HG02870 (cell line): ENCODE measurements around the gene PTPRN2.
"Not testable (repeated sequence)": the region's sequence is repeated elsewhere in the genome, so short reads cannot be mapped to it uniquely, and the experiment has no call there.

Experiments used
- ATAC-seq: cut with Tn5 transposase; IDR thresholded peaks from one replicate; pipeline ENCODE4 v1.9.1; 2021; ENCODE audit warnings: mild to moderate bottlenecking, moderate library complexity; ENCODE audit not compliant: unreplicated experiment

PTPRN2 gene

DNA sequence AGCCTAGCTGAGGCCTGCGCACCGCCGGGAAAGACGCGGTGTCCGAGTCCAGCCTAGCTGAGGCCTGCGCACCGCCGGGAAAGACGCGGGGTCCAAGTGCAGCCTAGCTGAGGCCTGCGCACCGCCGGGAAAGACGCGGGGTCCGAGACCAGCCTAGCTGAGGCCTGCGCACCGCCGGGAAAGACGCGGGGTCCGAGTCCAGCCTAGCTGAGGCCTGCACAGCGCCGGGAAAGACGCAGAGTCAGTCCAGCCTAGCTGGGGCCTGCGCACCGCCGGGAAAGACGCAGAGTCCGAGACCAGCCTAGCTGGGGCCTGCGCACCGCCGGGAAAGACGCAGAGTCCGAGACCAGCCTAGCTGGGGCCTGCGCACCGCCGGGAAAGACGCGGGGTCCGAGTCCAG lies 161.9 kb downstream of the PTPRN2 start:
- ATAC-seq = not testable (repeated sequence)

DNA sequence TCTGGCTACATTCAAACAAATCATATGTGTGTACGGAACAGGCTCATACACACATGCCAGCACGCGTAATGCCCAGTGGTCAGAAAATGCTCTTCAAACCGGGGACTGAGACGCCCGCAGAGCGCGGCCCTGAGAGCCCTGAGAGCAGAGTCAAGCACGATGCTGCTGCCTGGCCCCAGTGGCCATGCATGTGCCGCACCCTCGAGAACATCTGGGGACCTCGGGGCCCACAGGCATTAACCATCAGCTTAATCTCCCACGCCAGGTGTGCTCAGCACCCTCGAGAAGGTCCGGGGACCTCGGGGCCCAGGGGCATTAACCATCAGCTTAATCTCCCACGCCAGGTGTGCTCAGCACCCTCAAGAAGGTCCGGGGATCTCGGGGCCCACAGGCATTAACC lies 163.1 kb downstream of the PTPRN2 start:
- ATAC-seq = no peak

DNA sequence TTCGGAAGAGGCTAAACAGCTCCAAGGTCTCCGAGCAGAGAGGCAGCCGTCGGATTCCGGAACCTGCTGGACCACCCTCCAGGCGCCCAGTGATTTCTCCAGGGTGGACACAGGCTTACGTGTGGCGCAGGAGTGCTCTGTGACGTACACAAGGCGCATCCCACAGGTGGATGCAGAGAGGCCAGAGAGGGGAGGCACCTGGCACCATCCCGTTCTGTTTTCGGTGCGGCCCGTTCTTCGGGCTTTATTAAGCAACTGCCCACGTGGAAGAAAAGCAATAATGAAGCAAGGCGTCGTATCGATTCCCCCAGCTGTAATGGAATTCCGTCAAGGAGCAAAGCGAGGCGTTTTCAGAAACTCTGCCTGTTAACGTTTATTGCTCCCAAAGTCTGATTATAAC lies 163.6 kb downstream of the PTPRN2 start:
- no peak for ATAC-seq

DNA sequence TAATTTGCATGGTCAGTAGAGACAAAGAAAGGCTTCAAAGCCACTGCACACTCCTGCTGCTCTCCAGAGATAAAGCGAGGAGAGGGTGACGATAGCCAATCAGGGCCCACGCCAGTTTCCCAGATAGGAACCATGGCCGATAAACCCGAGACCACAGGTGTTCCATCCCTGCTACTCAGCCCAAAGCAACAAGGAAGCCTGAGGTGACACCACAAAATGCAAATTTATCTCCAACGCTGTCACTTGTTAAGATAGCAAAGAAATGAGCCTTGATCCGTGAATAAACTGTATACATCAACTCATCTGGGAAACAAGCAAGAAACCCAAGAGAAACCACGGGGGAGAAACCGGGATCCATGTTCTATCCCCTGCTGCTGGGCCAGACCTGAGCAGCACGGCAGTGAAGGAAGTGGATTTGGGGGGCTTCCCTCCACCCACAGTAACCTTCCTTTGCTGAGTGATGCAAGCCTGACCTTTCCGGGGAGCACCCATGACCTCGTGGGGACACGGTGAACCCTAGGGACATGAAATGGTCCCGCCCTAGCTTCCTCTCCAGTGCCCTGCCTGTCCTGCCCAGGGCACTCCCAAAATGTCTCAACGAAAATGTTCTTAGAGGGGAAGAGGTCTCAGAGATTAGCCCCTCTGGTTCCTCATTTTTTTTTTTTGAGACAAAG lies 164.6 kb downstream of the PTPRN2 start:
- no peak for ATAC-seq

DNA sequence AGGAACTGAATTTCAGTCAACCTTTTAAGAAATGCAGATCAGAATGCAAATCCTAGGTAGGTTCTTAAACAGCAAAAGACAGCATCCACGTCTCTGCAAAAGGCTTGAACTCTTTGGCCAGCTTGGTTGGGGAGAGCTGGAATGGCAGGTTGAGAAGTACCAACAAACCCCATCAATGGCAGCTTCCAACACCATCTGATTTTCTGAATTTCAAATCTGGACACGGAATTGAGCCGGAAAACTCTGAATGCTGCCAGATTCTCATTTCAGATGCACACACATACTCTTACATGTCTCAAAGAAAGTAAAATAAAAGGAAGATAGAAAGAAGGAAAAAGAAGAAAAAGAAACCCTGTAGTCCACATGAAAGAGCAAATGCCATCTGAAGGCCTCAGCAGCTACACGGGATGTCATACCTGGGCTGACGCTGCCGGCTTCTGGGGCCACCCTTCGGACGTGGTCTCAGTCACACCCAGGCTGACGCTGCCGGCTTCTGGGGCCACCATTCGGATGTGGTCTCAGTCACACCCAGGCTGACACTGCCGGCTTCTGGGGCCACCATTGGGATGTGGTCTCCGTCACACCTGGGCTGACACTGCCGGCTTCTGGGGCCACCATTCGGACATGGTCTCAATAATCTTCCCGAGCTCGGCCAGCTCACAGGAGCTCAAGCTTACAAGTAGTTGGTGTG lies 165.3 kb downstream of the PTPRN2 start:
- no peak for ATAC-seq

DNA sequence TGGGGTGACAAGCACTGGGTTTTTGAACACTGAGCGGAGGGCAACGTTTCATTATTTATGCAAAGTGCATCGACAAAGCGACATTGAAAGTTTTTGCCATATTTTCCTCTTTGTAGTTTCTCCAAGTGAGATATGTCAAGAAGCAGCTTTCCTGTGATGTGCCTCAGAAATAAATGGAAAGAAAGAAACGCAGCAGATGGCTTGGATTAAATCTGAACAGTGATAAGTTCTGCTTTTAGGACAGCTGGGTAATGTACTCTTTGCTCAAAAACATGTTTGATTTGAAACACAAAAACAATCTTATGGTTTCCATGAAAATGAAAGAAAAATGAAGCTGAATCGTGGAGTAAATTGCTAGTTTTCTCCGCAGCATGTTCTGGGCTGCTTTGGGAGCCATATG lies 166.3 kb downstream of the PTPRN2 start:
- ATAC-seq = no peak

DNA sequence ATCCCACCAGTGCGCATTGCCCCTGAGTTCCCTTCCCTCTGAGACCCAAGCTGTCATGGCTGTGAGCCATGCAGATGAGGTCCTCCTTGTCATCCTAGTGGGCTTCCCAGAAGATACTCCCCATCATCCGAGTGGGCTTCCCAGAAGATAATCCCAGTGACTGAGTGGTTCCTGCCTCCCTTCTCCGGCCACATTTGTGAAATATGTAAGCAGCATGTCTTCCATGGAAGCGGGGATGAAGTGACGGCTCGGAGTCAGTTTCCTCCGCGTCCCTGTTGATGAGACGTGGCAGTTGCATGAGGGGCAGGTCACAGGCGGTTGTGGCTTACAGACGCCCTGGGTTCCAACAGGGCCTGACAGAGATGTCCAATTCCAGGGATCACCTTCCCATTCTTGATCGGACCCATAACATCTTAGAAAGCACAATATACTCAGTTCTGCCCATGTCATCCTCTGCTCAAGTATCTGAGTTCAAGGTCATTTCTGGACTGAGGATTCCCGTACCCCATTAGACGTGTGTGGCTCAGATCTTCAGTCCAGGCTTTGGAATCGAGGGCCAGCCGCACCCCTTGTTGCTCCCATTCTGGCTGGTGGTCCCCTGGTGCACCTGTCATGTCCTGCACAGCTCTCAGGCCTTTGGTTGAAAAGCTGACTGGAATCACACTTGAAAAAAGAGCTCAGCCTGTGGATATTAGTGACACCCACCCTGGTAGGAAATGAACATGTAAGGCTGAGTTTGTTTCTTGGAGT lies 166.9 kb downstream of the PTPRN2 start:
- ATAC-seq = no peak

DNA sequence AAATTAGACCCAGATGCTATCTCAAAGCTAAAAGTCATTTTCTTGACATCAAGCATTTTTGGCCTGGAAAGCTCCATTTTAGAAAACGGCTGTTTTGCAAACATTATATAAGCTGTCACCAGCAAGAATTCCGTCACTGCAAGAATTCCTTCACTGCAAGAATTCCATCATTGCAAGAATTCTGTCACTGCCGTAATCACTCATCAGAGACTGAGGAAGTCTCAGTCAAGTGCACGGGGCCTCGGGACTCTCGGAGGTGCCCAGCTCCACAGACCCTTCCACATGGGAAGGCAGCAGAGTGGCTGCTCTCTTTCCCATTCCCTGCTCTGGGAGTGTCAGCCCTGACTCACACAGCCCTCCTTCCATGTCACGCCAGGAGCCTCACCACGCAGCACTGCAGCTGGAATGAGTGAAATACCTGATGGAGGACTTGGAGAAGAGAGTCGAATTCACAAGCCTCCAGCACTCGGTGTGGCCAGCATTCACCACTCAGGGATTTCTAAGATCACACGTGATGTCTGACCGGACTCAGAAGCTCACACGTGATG lies 168.3 kb downstream of the PTPRN2 start:
- no peak for ATAC-seq

DNA sequence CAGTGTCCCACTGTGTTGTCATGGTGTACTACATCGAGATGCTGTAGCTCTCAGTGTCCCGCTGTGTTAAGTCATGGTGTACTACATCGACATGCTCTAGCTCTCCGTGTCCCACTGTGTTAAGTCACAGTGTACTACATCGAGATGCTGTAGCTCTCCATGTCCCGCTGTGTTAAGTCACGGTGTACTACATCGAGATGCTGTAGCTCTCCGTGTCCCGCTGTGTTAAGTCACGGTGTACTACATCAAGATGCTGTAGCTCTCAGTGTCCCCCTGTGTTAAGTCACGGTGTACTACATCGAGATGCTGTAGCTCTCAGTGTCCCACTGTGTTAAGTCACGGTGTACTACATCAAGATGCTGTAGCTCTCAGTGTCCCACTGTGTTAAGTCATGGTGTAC lies 169.2 kb downstream of the PTPRN2 start:
- not testable (repeated sequence) for ATAC-seq

DNA sequence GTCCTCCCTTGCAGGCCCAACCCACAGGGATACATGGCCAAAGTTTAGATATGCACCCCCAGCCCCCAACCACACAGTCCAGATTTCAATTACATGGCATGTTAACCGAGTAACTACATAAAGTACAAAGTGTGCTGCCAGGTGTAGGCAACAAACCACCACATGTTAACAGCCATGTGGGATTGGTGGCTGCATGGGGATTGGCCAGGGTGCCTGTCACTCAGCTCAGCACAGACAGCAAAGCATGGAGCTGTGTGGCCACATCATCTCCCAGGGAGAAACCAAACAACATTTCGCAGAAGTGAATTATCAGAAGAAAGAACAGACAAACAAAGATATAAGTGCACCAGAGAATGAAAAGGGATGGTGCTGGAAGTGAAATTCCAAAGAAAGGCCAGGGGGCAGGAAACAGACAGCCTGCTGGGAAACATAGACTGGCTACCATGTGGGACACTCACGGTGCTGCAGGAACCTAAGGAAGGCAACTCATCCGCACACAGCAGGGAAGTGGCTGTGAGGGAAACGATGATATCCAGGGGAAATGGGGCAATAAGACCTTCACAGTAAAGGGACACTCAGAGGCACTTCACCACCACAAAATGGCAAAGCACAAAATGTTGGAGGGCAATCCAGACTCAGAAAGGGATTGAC lies 171.2 kb downstream of the PTPRN2 start:
- no peak for ATAC-seq

DNA sequence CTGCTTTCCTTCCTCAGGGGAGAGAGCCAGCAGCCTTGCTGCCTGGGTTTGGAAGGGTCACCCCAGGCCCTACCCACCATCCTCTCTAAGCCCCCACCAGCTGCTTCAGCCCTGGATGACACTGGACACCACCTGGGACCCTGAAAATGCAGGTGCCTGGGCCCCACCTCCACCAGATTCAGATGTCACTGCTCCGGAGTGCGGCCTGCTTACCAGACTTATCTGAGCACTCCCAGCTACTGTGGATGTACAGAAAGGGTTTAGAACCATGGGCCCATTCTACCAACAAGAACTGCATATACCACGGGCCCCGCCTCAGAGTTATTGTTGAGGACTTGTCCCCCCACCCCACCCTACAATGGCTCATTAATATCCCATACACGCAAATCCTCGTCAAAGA lies 172.3 kb downstream of the PTPRN2 start:
- ATAC-seq = no peak

DNA sequence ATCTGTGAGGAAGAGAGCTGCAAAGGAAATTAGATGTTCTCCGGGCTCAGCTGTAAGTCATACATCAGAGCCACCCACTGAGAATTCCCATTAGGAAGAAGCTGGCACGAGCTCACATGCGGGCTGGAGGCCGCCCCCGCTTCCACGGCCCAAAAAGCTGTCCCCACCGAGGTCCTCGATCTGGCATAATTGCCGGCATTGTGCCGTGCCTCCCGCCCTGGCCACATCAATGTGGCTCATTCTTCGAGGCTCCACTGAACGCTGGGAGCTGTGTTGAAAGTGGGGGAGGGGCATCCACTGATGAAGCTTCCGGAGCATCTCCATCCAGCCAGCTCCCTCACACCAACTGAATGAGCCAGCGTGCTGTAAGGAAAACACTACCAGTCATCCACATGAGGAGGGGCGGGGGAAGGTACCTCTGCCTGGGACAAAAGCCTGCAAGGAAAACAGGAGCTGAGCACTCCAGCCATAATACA lies 173.1 kb downstream of the PTPRN2 start:
- ATAC-seq = no peak

DNA sequence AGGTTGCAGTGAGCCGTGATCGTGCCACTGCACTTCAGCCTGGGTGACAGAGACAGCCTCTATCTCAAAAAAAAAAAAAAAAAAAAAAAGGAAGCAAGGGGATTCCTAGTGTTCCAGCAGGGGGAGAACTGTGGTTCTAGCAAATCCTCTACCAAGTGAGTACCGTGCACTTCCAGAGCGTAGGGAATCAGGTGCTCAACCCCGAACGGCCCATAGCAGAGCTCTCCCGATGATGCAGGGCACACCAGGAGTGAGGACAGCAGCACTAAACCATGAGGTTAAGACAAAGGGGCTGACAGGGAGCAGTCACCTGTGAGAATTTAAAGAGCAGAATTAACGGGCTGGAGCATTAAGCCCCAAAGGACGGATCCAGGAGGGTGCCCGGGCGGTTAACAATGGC lies 173.6 kb downstream of the PTPRN2 start:
- no peak for ATAC-seq

DNA sequence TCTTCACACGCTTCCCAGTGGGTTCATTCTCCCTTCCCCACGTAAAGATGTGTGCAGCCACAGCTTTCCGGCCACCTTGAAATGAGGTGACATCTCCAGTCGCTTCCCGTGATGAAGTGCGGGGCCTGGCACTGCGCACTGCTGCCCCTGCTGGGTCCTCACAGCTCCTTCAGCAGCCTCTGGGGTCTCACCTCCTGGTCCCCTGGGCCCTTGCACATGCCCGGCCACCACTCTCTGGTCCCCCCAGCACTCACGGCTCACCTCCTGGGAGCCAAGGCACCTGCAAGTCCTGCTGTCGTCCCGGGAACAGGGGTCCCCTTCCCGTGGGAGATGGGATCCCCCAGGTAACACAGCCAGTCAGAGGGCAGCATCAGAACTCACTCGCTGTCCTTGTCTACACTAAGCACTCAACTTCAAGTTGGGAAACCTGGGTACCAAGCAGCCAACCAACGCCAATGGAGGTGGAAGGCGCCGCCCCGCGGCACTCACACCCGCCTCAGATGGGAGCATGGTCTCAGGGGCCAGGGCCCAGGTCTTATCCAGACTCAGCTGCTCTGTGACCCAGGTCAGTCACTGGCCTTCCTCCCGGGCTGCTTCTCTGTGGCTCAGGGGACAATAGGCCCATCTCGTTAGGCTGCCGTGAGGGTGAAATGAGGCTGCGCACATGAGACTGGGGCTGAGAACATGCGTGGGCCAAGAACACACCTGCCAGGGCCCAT lies 176.2 kb downstream of the PTPRN2 start:
- ATAC-seq = no peak

DNA sequence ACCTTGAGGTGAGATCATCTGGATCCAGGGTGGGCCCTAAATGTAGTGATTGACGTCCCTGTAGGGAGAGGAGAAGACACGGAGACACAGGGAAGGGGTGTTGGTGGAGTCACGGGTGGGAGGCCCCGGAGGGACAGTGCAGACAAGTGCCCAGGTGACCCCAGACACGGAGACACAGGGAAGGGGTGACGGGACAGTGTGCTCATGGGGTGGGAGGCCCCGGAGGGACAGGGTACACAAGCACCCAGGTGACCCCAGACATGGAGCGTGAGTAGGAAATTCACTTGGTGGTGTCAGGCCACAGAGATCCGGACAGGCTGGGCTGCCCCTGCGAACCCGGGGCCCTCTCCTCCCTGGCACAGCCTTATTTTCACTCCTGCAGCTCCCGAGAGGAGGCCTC lies 176.9 kb downstream of the PTPRN2 start:
- ATAC-seq = no peak

DNA sequence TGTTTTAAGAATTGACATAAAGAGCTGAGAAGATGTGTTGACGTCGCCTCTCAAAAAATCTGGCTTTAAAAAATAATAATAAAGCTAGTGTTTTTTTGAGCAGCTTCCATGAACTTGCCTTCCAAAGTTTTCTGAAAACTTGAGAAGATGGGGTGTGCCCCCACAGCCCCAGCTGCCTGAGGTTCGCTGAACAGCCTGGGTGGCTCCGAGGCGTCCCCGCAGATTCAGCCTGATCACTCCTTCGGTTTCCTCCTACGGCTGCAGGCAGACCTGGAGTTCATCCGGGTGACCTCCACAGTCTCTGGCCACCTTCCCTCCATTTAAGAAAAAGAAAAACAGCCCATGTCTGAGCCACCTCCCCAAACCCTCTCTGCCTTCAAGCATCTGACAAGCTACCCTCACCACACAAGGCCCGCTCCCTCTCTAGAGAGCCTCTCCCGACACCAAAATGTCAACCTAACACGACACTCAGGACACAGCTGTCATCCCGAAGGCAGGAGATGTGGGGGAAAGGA lies 177.8 kb downstream of the PTPRN2 start:
- no peak for ATAC-seq

DNA sequence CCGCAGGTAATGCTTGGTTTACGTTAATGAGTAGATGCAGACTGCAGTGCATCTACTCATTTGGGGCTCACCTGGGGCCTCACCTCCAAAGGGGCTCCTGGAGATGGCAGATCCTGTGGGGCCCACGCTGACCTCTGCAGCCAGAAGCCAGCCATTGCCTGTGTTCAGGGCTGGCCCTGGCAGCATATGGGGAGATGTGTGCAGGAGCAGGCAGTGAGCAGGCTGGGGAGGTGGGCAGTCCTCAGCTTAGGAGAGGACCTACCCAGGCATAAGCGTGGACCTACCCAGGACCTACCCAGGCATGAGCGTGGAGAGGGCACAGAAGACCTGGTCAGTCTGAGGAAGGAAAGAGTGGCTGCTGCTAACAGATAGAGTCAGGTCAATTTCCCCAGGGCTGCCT lies 178.5 kb downstream of the PTPRN2 start:
- ATAC-seq = no peak

DNA sequence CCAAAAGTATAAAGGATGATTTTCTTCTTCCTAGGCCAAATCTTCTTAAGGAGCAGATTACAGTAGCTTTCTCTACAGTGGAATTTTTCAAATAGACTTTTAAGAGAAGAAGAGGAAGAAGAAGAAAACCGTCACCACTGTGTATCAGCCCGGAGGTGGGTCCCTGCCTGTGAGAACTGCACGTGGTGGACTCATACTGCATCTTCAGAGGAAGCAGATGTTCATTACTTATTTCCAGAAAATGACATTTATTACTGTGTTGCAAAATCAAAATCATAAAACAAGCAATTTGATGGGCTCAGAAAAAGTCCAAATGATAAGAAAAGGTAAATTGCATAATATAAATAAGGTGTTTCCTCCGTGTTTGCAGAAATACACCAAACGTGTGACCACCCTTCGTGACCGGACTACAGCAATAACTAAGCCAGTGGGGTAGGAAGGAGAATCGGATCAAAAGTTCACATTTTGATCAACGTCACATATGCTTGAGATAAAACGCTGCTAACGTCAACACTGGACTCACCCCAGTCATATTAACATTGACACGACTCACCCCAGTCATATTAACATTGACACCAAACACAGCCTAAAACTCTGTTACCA lies 179.2 kb downstream of the PTPRN2 start:
- no peak for ATAC-seq

DNA sequence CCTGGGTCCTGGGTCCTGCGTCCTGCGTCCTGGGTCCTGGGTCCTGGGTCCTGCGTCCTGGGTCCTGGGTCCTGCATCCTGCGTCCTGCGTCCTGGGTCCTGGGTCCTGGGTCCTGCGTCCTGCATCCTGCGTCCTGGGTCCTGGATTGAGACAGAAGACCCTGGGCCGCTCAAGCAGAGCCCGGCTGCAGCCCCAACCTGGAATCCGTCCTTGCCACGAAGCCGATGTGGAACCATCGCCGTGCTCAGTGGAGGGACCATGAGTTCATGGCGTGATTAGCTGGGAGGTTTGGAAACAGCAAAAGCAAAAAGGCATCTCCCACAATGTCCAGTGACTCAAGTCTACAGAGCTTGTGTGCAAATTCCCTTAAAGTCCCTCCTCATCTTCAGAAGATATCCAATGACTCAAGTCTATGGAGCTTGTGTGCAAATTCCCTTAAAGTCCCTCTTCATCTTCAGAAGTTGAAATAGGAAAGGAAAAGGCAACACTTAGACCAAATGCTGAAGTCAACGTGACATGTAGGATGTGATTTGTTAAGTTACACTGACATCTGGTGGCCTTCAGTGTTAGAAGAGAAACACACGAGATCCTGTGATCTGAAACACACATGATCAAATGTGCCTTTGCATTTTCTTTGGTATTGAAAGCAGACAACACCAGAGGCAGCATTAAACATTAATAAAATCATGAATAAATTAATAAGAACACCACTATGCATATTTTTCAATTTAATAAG lies 179.9 kb downstream of the PTPRN2 start:
- ATAC-seq = no peak
